ENCODE data around the gene TRIM10. TPM values are rescaled to one million over a fixed set of nuclear protein-coding genes. Genes with fewer than 3 reads are reported as not detected.
"Not testable (repeated sequence)": the region's sequence is repeated elsewhere in the genome, so short reads cannot be mapped to it uniquely, and the experiment has no call there.

Gene TRIM10
- total RNA-seq, 2 donors from 2014 or later: not detected

GRCh38 chr6:30140240-30140639, 20.8 kb downstream of the TRIM10 start:
- ATAC-seq; H3K27ac Mint-ChIP-seq; H3K4me1 Mint-ChIP-seq (ENCODE audit: low read depth in 2 of 2); DNase-seq (ENCODE audit: low spot score); H3K36me3 Mint-ChIP-seq; H3K4me3 Mint-ChIP-seq; H3K9me3 Mint-ChIP-seq: not testable (repeated sequence)
- H3K27me3 Mint-ChIP-seq: peaks cover 39 to 70% of the 10 kb centered on the region in 2 donors

DNA sequence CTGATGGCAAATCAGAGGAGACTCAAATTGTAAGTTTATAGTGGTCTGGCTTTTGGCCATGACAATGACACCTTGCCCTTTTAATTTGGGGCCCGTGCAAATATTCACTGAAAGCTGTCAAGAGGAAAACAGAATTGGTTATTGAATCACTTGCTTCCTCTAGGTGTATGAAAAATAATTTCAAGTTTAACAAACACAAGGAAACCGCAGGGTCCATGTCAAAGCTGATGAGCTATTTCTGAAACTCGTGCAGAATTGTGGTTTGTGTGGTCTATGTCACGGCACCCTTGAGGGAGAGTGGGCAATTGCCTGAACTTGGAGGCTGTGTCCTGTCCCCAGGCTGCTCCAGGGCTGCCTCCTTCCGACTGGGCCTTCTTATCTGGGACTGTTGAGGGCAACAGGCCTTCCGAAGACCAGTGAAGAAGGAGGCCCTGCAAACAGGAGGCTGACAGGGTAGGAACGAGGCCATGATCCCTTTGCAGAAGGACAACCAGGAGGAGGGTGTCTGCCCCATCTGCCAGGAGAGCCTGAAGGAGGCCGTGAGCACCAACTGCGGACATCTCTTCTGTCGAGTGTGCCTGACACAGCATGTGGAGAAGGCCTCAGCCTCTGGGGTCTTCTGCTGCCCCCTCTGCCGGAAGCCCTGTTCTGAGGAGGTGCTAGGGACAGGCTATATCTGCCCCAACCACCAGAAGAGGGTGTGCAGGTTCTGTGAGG, 24.3 kb downstream of the TRIM10 start:
- H3K27ac Mint-ChIP-seq: no peak overlapping the region
- DNase-seq (ENCODE audit: low spot score): no peak

GRCh38 chr6:30135757-30136156, 25.3 kb downstream of the TRIM10 start, which contains the start of gene TRIM40:
TRIM40 (plus strand) TSS chr6:30136140; CDS start chr6:30137037, 897 bp downstream.
- Mint-ChIP-seq H3K27me3 (peaks cover 35 to 56% of the 10 kb centered on the region in 2 donors), H3K9me3 (no peaks in the 10 kb centered on the region), H3K4me3 (no peak within 1 kb of the TSS), H3K4me1 (ENCODE audit: low read depth in 2 of 2) (peaks cover 9 to 11% of the 10 kb centered on the region in 2 donors), H3K27ac (no peak within 1 kb of the TSS), H3K36me3 (no peaks in the 10 kb centered on the region)
- no peak for ATAC-seq
- DNase-seq (ENCODE audit: low spot score): no peak

More for the DNA sequence above, 24.3 kb downstream of the TRIM10 start:
- no peak overlapping the region for H3K4me3 Mint-ChIP-seq
- H3K4me1 Mint-ChIP-seq (ENCODE audit: low read depth in 2 of 2): peaks cover 5 to 7% of the 10 kb centered on the region in 2 donors
- H3K27me3 Mint-ChIP-seq: peaks cover 36 to 56% of the 10 kb centered on the region in 2 donors
- no peaks in the 10 kb centered on the region for H3K9me3 Mint-ChIP-seq
- peak; percentile 59 to 61 for ATAC-seq
- no peaks in the 10 kb centered on the region for H3K36me3 Mint-ChIP-seq

DNA sequence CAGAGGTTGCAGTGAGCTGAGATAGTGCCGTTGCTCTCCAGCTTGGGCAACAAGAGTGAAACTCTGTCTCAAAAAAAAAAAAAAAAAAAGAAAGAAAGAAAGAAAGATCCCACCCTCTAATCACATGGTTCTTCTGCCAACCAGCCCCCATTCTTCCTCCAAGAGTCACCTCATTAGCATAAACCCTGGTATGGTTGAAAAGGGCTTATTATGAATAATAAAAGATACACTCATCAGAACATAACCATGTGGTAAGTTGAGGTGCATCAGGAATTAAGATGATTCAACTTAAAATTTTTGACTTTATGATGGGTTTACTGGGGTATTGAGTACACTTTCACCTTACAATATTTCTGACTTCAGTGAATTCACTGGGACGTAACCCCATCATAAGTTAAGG, 25.9 kb downstream of the TRIM10 start:
- H3K9me3 Mint-ChIP-seq: no peaks in the 10 kb centered on the region
- DNase-seq (ENCODE audit: low spot score) (no peak), ATAC-seq (no peak)
- H3K27me3 Mint-ChIP-seq: peaks cover 35 to 56% of the 10 kb centered on the region in 2 donors
- no peak overlapping the region for H3K27ac Mint-ChIP-seq
- H3K4me3 Mint-ChIP-seq: no peak overlapping the region
- H3K36me3 Mint-ChIP-seq: no peaks in the 10 kb centered on the region
- H3K4me1 Mint-ChIP-seq (ENCODE audit: low read depth in 2 of 2): peaks cover 10 to 12% of the 10 kb centered on the region in 2 donors

- DNase-seq (ENCODE audit: low spot score): no peak
- H3K9me3 Mint-ChIP-seq: no peaks in the 10 kb centered on the region
- peaks cover 44 to 48% of the 10 kb centered on the region in 2 donors for H3K27me3 Mint-ChIP-seq
- peaks cover 10 to 12% of the 10 kb centered on the region in 2 donors for H3K4me1 Mint-ChIP-seq (ENCODE audit: low read depth in 2 of 2)
- H3K36me3 Mint-ChIP-seq: no peaks in the 10 kb centered on the region
- H3K27ac Mint-ChIP-seq: no peak overlapping the region
- no peak overlapping the region for H3K4me3 Mint-ChIP-seq
- no peak for ATAC-seq
These were observed 29.0 kb downstream of the TRIM10 start for GRCh38 chr6:30131947-30132497.

GRCh38 chr6:30130887-30131862, 29.8 kb downstream of the TRIM10 start:
- no peaks in the 10 kb centered on the region for H3K36me3 Mint-ChIP-seq
- peak; percentile 87 to 88 for ATAC-seq
- no peak overlapping the region for H3K27ac Mint-ChIP-seq
- H3K9me3 Mint-ChIP-seq: no peaks in the 10 kb centered on the region
- H3K4me3 Mint-ChIP-seq: no peak overlapping the region
- peaks cover 49 to 55% of the 10 kb centered on the region in 2 donors for H3K27me3 Mint-ChIP-seq
- DNase-seq (ENCODE audit: low spot score): peak; percentile 70
- peaks cover 8 to 10% of the 10 kb centered on the region in 2 donors for H3K4me1 Mint-ChIP-seq (ENCODE audit: low read depth in 2 of 2)

- Mint-ChIP-seq H3K27me3 (peaks cover 50 to 62% of the 10 kb centered on the region in 2 donors), H3K9me3 (no peaks in the 10 kb centered on the region), H3K4me1 (ENCODE audit: low read depth in 2 of 2) (peaks cover 4 to 5% of the 10 kb centered on the region in 2 donors), H3K36me3 (no peaks in the 10 kb centered on the region), H3K27ac (no peak overlapping the region), H3K4me3 (no peak overlapping the region)
- DNase-seq (ENCODE audit: low spot score) (no peak), ATAC-seq (no peak)
These were observed 30.8 kb downstream of the TRIM10 start for GRCh38 chr6:30130179-30130679.

- Mint-ChIP-seq H3K4me3 (no peak overlapping the region), H3K36me3 (no peaks in the 10 kb centered on the region), H3K9me3 (no peaks in the 10 kb centered on the region), H3K27ac (no peak overlapping the region), H3K4me1 (ENCODE audit: low read depth in 2 of 2) (peaks cover 4 to 5% of the 10 kb centered on the region in 2 donors), H3K27me3 (peaks cover 51 to 65% of the 10 kb centered on the region in 2 donors)
- ATAC-seq (no peak), DNase-seq (ENCODE audit: low spot score) (no peak)
These were observed 31.5 kb downstream of the TRIM10 start for GRCh38 chr6:30129265-30130178.

DNA sequence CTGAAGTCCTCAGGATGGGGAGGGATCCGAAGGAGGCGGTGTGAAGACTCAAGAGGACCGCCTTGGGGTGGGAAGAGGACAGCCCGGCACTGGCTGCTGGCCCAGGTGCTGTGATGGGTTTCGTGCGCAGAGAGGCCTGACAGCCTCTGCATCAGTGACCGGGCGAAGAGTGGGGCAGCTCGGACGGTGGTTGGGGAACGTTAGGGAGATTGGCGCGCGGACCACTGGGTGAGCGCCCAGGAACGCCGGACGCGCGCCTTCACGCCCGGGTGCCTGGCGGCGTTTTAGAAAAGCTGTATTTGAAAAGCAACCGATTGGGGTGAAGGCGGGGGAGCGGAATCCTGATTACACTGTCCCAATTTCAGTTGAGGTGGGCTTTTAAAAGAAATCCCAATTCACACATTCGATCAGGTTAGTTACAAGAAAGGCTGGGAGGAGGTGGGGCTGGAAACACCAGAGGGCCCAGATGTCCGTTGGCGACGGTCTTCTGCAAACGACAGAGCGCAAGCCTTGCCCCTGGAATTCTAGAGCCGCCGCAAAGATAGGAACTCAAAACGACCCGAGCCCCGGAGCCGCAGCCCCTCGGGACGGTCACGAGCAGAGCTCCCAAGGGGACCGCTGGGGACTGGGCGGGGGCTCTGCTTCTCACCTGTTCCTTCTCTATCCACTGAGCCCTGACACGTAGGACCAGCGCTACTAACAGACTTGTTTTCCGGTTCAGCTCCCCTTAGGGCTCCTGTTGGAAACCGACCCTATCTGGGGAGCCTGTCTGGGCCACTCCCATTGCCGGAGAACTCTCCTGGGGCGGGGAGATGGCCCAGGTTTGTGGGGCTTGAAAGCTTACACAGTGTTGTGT, 33.5 kb downstream of the TRIM10 start:
- H3K27ac Mint-ChIP-seq: no peak overlapping the region
- H3K9me3 Mint-ChIP-seq: no peaks in the 10 kb centered on the region
- no peak overlapping the region for H3K4me3 Mint-ChIP-seq
- no peak for DNase-seq (ENCODE audit: low spot score)
- peaks cover 48 to 72% of the 10 kb centered on the region in 2 donors for H3K27me3 Mint-ChIP-seq
- ATAC-seq: no peak
- peaks cover 4 to 5% of the 10 kb centered on the region in 2 donors for H3K4me1 Mint-ChIP-seq (ENCODE audit: low read depth in 2 of 2)
- H3K36me3 Mint-ChIP-seq: no peaks in the 10 kb centered on the region

DNA sequence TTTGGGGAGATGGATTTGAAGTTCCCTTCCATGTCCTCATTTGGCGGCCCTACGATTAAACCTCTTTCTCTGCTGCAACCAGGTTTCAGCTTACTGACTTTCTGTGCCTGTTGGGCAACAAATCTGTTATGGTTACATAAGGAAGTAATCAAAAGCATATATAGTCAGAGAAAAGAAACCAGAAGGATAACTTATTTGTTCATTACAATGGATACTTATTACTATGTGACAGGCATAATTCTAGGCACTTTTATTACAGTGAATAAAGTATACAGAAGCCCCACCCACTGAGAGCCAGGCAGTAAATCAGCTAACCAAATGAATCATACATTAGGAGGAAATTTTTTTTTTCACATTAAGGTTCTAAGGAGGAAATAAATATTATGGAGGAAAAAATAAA, 38.5 kb downstream of the TRIM10 start:
- DNase-seq (ENCODE audit: low spot score) (no peak), ATAC-seq (no peak)
- Mint-ChIP-seq H3K36me3 (no peaks in the 10 kb centered on the region), H3K4me1 (ENCODE audit: low read depth in 2 of 2) (no peaks in the 10 kb centered on the region), H3K27ac (no peak overlapping the region), H3K4me3 (no peak overlapping the region), H3K9me3 (no peaks in the 10 kb centered on the region), H3K27me3 (peaks cover 36 to 53% of the 10 kb centered on the region in 2 donors)

DNA sequence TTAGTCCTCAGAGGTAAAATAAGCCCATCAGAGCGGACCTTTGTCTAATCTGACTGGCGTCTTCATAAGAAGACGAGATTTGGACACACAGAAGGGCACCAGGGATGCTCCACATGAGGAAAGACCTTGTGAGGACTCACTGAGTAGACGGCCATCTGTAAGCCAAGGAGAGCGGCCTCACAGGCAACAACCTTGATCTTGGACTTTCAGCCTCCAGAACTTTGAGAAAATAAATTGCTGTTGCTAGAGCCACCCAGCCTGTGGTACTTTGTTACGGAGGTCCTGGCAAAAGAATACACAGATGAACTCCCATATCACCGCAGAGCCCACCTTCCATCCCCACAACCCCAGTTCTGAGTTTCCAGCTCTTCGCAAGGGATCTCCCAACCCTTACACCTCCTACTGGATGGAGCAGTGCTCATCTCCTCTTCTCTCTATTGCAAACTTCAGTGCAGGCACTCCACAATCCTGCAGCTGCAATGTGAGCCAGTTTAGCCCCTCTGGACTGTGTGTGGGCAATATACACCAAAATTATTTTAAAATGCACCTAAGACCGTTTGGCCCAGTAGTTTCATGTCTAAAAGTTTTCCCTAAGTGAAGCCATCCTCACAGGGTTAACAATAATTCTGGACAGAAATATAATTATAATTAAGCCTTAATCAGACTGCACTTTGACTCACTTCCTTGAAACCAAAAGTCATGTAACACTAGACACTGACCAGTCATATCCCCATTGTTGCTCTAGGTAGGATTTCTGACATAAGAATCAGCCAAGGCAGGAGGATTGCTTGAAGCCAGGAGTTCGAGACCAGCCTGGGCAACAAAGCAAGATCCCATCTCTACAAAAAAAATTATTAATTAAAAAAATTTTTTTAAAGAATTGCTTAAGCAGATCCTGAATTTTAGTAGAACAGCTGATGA, 39.3 kb downstream of the TRIM10 start:
- no peak overlapping the region for H3K27ac Mint-ChIP-seq
- H3K27me3 Mint-ChIP-seq: peaks cover 30 to 51% of the 10 kb centered on the region in 2 donors
- H3K36me3 Mint-ChIP-seq: no peaks in the 10 kb centered on the region
- no peak overlapping the region for H3K4me3 Mint-ChIP-seq
- no peak for ATAC-seq
- no peak for DNase-seq (ENCODE audit: low spot score)
- H3K4me1 Mint-ChIP-seq (ENCODE audit: low read depth in 2 of 2): no peaks in the 10 kb centered on the region
- no peaks in the 10 kb centered on the region for H3K9me3 Mint-ChIP-seq
